HEK293T (cell line): Measurements from ENCODE around the gene GNA12.

Source experiments
- CTCF ChIA-PET: fragments of 350-600 bp; formaldehyde crosslinking; extraction: SDS; loops from one replicate; lab custom pipeline; 2021; ENCODE audit warnings: antibody characterized with exemption, inconsistent platforms; lab: Yijun Ruan, JAX
- POLR2A ChIA-PET: fragments of 350-600 bp; formaldehyde crosslinking; extraction: SDS; loops from one replicate; lab custom pipeline; 2020; ENCODE audit warnings: antibody characterized with exemption, inconsistent platforms; lab: Yijun Ruan, JAX
- DNase-seq: peaks from one replicate; pipeline ENCODE4 v3.0.0; 2012; ENCODE audit warnings: mixed read lengths; ENCODE audit errors: extremely low spot score
- ARNT ChIP-seq: fragments of 450-650 bp; IDR thresholded peaks from 2 replicates; pipeline ENCODE4 v1.6.1; 2017; ENCODE audit warnings: mild to moderate bottlenecking
- BHLHE40 ChIP-seq: fragments of 450-650 bp; IDR thresholded peaks from 2 replicates; pipeline ENCODE4 v1.6.1; 2016; ENCODE audit warnings: mild to moderate bottlenecking, moderate library complexity, borderline replicate concordance
- CTBP1 ChIP-seq: fragments of 450-650 bp; IDR thresholded peaks from 2 replicates; pipeline ENCODE4 v1.6.1; 2016; ENCODE audit warnings: borderline replicate concordance
- ELF4 ChIP-seq: fragments of 450-650 bp; IDR thresholded peaks from 2 replicates; pipeline ENCODE4 v1.6.1; 2017; ENCODE audit warnings: antibody characterized with exemption
- FOXA1 ChIP-seq: fragments of 450-650 bp; IDR thresholded peaks from 2 replicates; pipeline ENCODE4 v1.6.1; 2016; ENCODE audit warnings: mild to moderate bottlenecking
- FOXK2 ChIP-seq: fragments of 450-650 bp; IDR thresholded peaks from 2 replicates; pipeline ENCODE4 v1.6.1; 2016; ENCODE audit warnings: mild to moderate bottlenecking
- FOXM1 ChIP-seq: fragments of 450-650 bp; IDR thresholded peaks from 2 replicates; pipeline ENCODE4 v1.6.1; 2017; ENCODE audit warnings: mild to moderate bottlenecking, borderline replicate concordance
- HDGF ChIP-seq: fragments of 450-650 bp; IDR thresholded peaks from 2 replicates; pipeline ENCODE4 v1.6.1; 2017; ENCODE audit warnings: antibody characterized with exemption, borderline replicate concordance
- L3MBTL2 ChIP-seq: fragments of 450-650 bp; conservative IDR thresholded peaks from 2 replicates; pipeline ENCODE4 v1.6.1; 2016; ENCODE audit warnings: mild to moderate bottlenecking
- LEF1 ChIP-seq: fragments of 450-650 bp; IDR thresholded peaks from 2 replicates; pipeline ENCODE4 v1.6.1; 2017; ENCODE audit warnings: mild to moderate bottlenecking, borderline replicate concordance
- NFRKB ChIP-seq: fragments of 450-650 bp; IDR thresholded peaks from 2 replicates; pipeline ENCODE4 v1.6.1; 2016; ENCODE audit warnings: mild to moderate bottlenecking, moderate library complexity
- SP1 ChIP-seq: fragments of 450-650 bp; IDR thresholded peaks from 2 replicates; pipeline ENCODE4 v1.6.1; 2017
- SUZ12 ChIP-seq: fragments of 450-650 bp; IDR thresholded peaks from 2 replicates; pipeline ENCODE4 v1.6.1; 2016; ENCODE audit warnings: mild to moderate bottlenecking
- TARDBP ChIP-seq: fragments of 450-650 bp; IDR thresholded peaks from 2 replicates; pipeline ENCODE4 v1.6.1; 2016
- ZNF384 ChIP-seq: fragments of 450-650 bp; IDR thresholded peaks from 2 replicates; pipeline ENCODE4 v1.6.1; 2016
- TF ChIP-seq, protein P1 (sequence below): fragments of 450-650 bp; IDR thresholded peaks from 2 replicates; pipeline ENCODE4 v1.6.1; 2016

The GNA12 gene

DNA sequence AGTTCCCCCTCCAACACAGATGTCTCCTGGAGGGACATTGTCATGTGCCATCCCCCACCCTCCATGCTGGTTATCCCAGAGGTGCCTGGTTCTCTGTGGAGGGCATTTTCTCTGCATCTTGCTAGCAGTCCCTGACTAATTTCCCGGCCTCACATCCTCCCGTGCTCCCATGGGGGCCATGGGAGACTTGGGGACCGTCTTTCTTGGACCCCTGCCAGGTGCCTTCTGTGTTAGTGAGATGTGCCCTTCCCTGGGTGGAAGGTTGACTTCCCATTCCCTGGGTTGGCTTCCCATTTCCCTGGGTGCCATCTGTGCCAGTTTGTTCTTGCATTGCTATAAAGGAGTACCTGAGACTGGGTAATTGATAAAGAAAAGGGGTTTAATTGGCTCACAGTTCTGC, 22.5 kb upstream of the GNA12 start:
- TF ChIP-seq L3MBTL2 (no peak), ARNT (no peak)
- ChIA-PET POLR2A (no interaction called here), CTCF (interaction anchor here (0.7 kb wide), 1 partner anchor 21 kb away, joined by 3 read pairs; no protein-coding TSS in a partner anchor)
- no peak for DNase-seq

GRCh38 chr7:2864999-2865670, 21.0 kb upstream of the GNA12 start:
- POLR2A ChIA-PET = no interaction called here
- CTCF ChIA-PET = interaction anchor here (0.6 to 1.1 kb wide), 5 partner anchors 105 to 705 kb away, joined by 3 to 7 read pairs (median 3); no protein-coding TSS in a partner anchor
- TF ChIP-seq HDGF (no peak), ARNT (no peak), SUZ12 (no peak), NFRKB (no peak), FOXK2 (no peak), TARDBP (no peak), CTBP1 (no peak), ZNF384 (no peak), LEF1 (no peak), L3MBTL2 (no peak)
- peak; percentile 73 for DNase-seq

DNA sequence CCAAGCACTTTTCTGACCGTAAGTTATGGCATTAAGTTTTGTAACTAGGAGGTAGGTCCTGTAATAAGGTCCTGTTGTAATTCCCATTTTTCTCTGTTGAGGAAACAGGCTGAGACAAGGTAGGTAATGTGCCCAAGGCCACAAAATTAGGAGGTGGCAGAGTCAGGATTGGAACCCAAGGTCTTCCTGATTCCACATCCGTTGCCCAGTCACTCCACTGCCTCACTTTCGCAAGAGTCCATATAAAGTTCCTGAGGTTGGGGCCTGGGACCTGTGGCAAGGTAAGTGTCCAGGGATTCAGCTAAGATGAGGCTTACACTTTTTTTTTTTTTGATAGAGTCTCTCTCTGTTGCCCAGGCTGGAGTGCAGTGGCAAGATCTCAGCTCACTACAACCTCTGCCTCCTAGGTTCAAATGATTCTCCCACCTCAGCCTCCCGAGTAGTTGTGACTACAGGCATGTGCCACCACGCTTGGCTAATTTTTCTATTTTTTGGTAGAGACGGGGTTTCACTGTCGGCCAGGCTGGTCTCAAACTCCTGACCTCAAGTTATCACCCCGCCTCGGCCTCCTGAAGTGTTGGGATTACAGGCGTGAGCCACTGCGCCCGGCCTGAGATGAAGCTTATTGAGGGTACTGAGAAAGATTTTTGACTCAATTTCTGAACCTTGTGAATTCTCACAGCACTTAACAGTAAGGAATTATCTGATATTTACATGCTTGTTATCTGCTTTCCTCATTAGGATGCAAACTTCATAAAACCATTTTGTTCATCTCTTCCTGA, 20.3 kb upstream of the GNA12 start:
- DNase-seq = no peak
- TF ChIP-seq SUZ12 (no peak), BHLHE40 (no peak), FOXA1 (no peak), FOXK2 (no peak), SP1 (no peak), L3MBTL2 (no peak), ZNF384 (no peak), CTBP1 (no peak), TARDBP (no peak), HDGF (no peak), ARNT (no peak), LEF1 (no peak), FOXM1 (no peak), ELF4 (no peak)
- TF ChIP-seq, protein P1, sequence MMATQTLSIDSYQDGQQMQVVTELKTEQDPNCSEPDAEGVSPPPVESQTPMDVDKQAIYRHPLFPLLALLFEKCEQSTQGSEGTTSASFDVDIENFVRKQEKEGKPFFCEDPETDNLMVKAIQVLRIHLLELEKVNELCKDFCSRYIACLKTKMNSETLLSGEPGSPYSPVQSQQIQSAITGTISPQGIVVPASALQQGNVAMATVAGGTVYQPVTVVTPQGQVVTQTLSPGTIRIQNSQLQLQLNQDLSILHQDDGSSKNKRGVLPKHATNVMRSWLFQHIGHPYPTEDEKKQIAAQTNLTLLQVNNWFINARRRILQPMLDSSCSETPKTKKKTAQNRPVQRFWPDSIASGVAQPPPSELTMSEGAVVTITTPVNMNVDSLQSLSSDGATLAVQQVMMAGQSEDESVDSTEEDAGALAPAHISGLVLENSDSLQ = no peak
- CTCF ChIA-PET = interaction anchor here (0.6 to 1.1 kb wide), 3 partner anchors 283 to 705 kb away, joined by 3 to 7 read pairs (median 3); no protein-coding TSS in a partner anchor
- POLR2A ChIA-PET = no interaction called here

DNA sequence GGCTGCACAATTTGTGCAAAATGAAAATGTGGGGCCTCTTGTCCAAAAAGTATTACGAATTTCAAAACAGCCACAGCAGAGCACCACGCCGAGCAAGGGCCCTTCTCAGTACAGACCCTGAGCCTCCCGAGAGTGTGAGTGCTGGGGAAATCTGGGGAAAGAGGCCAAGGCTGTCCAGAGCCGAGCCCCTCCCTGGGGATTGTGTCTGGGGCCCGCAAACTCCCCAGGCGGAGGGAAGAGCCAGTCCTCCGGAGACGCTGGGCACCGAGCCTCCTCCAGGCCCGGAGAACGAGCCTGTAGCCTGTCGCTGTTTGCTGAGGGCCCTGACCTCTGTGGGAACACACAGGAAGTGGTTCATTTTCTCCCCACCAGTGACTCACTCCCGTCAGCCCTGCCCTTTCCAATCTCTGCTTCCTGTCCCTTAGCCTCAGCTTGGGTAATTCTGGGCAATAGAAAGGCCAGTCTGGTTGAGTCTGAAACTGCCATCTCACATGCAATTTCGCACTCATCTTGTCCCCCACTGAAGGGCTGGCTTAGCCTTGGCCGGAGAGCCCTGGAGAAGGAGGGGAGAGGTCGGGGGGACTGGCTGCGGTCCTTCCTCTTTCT, 19.5 kb upstream of the GNA12 start:
- ChIA-PET CTCF (no interaction called here), POLR2A (no interaction called here)
- DNase-seq = no peak
- no peak for TF ChIP-seq TARDBP
- TF ChIP-seq L3MBTL2 = no peak
- TF ChIP-seq SP1 = no peak
- TF ChIP-seq, protein P1 = no peak
- TF ChIP-seq CTBP1 = no peak
- TF ChIP-seq ARNT = no peak
- no peak for TF ChIP-seq HDGF
- TF ChIP-seq ZNF384 = no peak
- no peak for TF ChIP-seq FOXK2

DNA sequence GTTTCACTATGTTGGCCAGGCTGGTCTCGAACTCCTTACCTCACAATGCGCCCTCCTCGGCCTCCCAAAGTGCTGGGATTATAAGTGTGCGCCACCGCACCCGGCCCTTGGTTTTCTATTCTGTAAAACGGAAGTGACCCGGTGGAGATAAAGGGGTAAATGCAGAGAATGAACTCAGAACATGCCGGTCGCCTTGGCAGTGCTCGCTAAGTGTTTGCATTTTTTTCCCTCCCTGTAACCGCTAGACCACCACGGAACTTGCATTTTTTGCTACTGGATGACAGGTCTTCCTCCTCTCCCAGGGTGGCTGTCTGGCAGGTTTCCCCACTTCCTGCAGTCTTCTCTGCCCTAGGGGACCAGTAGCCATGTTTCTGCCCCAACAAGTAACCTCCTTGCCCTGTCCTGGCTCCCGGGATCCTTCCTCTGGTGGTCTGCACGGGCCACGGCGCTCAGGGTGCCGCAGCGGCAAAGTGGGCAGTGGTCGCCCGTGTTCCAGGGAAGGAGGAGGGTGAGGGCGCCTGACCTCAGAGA, 18.8 kb upstream of the GNA12 start:
- TF ChIP-seq BHLHE40 (no peak), TARDBP (no peak), HDGF (no peak), ZNF384 (no peak), FOXK2 (no peak), L3MBTL2 (no peak), CTBP1 (no peak)
- TF ChIP-seq, protein P1 = no peak
- ChIA-PET CTCF (no interaction called here), POLR2A (no interaction called here)
- no peak for DNase-seq

GRCh38 chr7:2861509-2861908, 17.4 kb upstream of the GNA12 start:
- ChIA-PET CTCF (interaction anchor here (0.8 kb wide), 1 partner anchor 352 kb away, joined by 3 read pairs; no protein-coding TSS in a partner anchor), POLR2A (no interaction called here)
- no peak for DNase-seq
- TF ChIP-seq L3MBTL2 = no peak
- no peak for TF ChIP-seq NFRKB
- TF ChIP-seq SP1 = no peak
- TF ChIP-seq ELF4 = no peak
- TF ChIP-seq SUZ12 = no peak
- no peak for TF ChIP-seq FOXM1
